HG03378 (cell line): Measurements from ENCODE around the gene RBMXL3.
"Not testable (repeated sequence)": the region's sequence is repeated elsewhere in the genome, so short reads cannot be mapped to it uniquely, and the experiment has no call there.

Experiments
- ATAC-seq: cut with Tn5 transposase; IDR thresholded peaks from one replicate; pipeline ENCODE4 v1.9.1; 2021; ENCODE audit warnings: mild to moderate bottlenecking, moderate library complexity; ENCODE audit not compliant: unreplicated experiment

Gene RBMXL3

GRCh38 chrX:115189110-115189509, at the start of gene RBMXL3:
TSS of gene RBMXL3 (plus strand) at chrX:115189410. CDS start at chrX:115189442, 32 bp downstream.
- no peak for ATAC-seq

- ATAC-seq = no peak
Observed at GRCh38 chrX:115142057-115142456, 47.2 kb upstream of the RBMXL3 start.

- no peak for ATAC-seq
Observed at GRCh38 chrX:115147220-115147619, 42.0 kb upstream of the RBMXL3 start.

GRCh38 chrX:115173181-115173580, 16.0 kb upstream of the RBMXL3 start:
- ATAC-seq = no peak

- no peak for ATAC-seq
Observed at GRCh38 chrX:115174548-115174947, 14.7 kb upstream of the RBMXL3 start.

- no peak for ATAC-seq
Observed at GRCh38 chrX:115177932-115178331, 11.3 kb upstream of the RBMXL3 start.

- ATAC-seq = no peak
Observed at GRCh38 chrX:115178473-115178872, 10.7 kb upstream of the RBMXL3 start.

GRCh38 chrX:115183980-115184379, 5.2 kb upstream of the RBMXL3 start:
- no peak for ATAC-seq

- no peak for ATAC-seq
Observed at GRCh38 chrX:115189646-115190635, 731 bp downstream of the RBMXL3 start.

- ATAC-seq = no peak
Observed at GRCh38 chrX:115190636-115191489, 1.7 kb downstream of the RBMXL3 start.

GRCh38 chrX:115191490-115192243, 2.5 kb downstream of the RBMXL3 start:
- no peak for ATAC-seq

GRCh38 chrX:115192244-115192700, 3.1 kb downstream of the RBMXL3 start:
- no peak for ATAC-seq

GRCh38 chrX:115204040-115204439, 14.8 kb downstream of the RBMXL3 start:
- no peak for ATAC-seq

GRCh38 chrX:115209547-115209946, 20.3 kb downstream of the RBMXL3 start:
- not testable (repeated sequence) for ATAC-seq

GRCh38 chrX:115214151-115214550, 24.9 kb downstream of the RBMXL3 start:
- no peak for ATAC-seq

GRCh38 chrX:115214605-115215004, 25.4 kb downstream of the RBMXL3 start:
- ATAC-seq = no peak

GRCh38 chrX:115217346-115217745, 28.1 kb downstream of the RBMXL3 start:
- not testable (repeated sequence) for ATAC-seq

GRCh38 chrX:115226929-115227328, 37.7 kb downstream of the RBMXL3 start:
- ATAC-seq = no peak

GRCh38 chrX:115229337-115230003, 40.3 kb downstream of the RBMXL3 start:
- no peak for ATAC-seq

GRCh38 chrX:115232933-115233496, 43.8 kb downstream of the RBMXL3 start:
- no peak for ATAC-seq
